Hepatocyte (in vitro differentiated cells): ENCODE data around the gene FOXO4. TPM values are rescaled to one million over a fixed set of nuclear protein-coding genes. Genes with fewer than 3 reads are reported as not detected.

ENCODE experiments used
- DNase-seq: peaks from one replicate; pipeline ENCODE4 v3.0.0-alpha.2; 2016; ENCODE audit warnings: low spot score
- H2AFZ ChIP-seq: fragments of 200-600 bp; sonication (generic); 2 replicates; pipeline ENCODE4 v1.6.0; 2016; ENCODE audit warnings: antibody characterized with exemption, mild to moderate bottlenecking
- H3K27ac ChIP-seq: fragments of 200-600 bp; sonication (generic); 2 replicates; pipeline ENCODE4 v1.5.1; 2016; ENCODE audit warnings: mild to moderate bottlenecking
- H3K27me3 ChIP-seq: fragments of 200-600 bp; sonication (generic); 2 replicates; pipeline ENCODE4 v1.6.1; 2016
- H3K36me3 ChIP-seq: fragments of 200-600 bp; sonication (generic); replicated peaks from 2 replicates; pipeline ENCODE4 v1.5.1; 2016; ENCODE audit warnings: low read depth; ENCODE audit not compliant: insufficient read depth
- H3K4me1 ChIP-seq: fragments of 200-600 bp; sonication (generic); 2 replicates; pipeline ENCODE4 v1.5.1; 2016; ENCODE audit warnings: mild to moderate bottlenecking, moderate library complexity; ENCODE audit not compliant: insufficient read depth
- H3K4me2 ChIP-seq: fragments of 200-600 bp; sonication (generic); 2 replicates; pipeline ENCODE4 v1.6.0; 2016
- H3K4me3 ChIP-seq: fragments of 200-600 bp; sonication (generic); 2 replicates; pipeline ENCODE4 v1.5.1; 2016; ENCODE audit warnings: mild to moderate bottlenecking
- H3K79me2 ChIP-seq: fragments of 200-600 bp; sonication (generic); 2 replicates; pipeline ENCODE4 v1.6.0; 2017; ENCODE audit warnings: mild to moderate bottlenecking
- H3K9me2 ChIP-seq: fragments of 200-600 bp; sonication (generic); replicated peaks from 2 replicates; pipeline ENCODE4 v1.6.0; 2017; ENCODE audit warnings: mild to moderate bottlenecking; ENCODE audit not compliant: insufficient read depth
- H3K9me3 ChIP-seq: fragments of 200-600 bp; sonication (generic); 2 replicates; pipeline ENCODE4 v1.5.1; 2016; ENCODE audit warnings: low read depth, mild to moderate bottlenecking
- H4K20me1 ChIP-seq: fragments of 200-600 bp; sonication (generic); 2 replicates; pipeline ENCODE4 v1.6.0; 2016; ENCODE audit warnings: mild to moderate bottlenecking; ENCODE audit not compliant: insufficient read depth, poor library complexity, severe bottlenecking
- EZH2 ChIP-seq: fragments of 200-600 bp; sonication (generic); IDR thresholded peaks from 2 replicates; pipeline ENCODE4 v1.6.1; 2016; ENCODE audit warnings: antibody characterized with exemption, mild to moderate bottlenecking, borderline replicate concordance
- EZH2phosphoT487 ChIP-seq: fragments of 200-600 bp; sonication (generic); IDR thresholded peaks from one replicate; pipeline ENCODE4 v1.6.1; 2018; ENCODE audit warnings: antibody characterized with exemption, mild to moderate bottlenecking, low read depth, moderate library complexity; ENCODE audit not compliant: unreplicated experiment, severe bottlenecking
- WGBS: methylation state at CpG from one replicate; pipeline ENCODE4 v1.1.6; 2016; ENCODE audit warnings: low lambda C conversion rate; ENCODE audit errors: missing lambda C conversion rate; 5-methylcytosine and 5-hydroxymethylcytosine counted together
- polyA plus RNA-seq: library from polyadenylated mRNA; unstranded; fragments of >200 nt; fragmentation: Nextera tagmentation; extraction: Ambion mirVana; gene quantifications from 2 replicates; pipeline ENCODE4 v1.2.1, GENCODE V29; 2016
- total RNA-seq: library from RNA; depleted of rRNA; stranded (reverse); fragments of >200 nt; gene quantifications from 2 replicates; pipeline ENCODE4 v1.2.3, GENCODE V29; 2014
- TF ChIP-seq, protein P1 (sequence below): fragments of 200-600 bp; sonication (generic); IDR thresholded peaks from 2 replicates; pipeline ENCODE4 v1.5.1; 2016; ENCODE audit warnings: antibody characterized with exemption, mild to moderate bottlenecking; ENCODE audit not compliant: poor library complexity

FOXO4 gene
- total and polyA plus RNA-seq, 2 experiments from 2014 or later: 6.3 to 10.8 TPM

DNA sequence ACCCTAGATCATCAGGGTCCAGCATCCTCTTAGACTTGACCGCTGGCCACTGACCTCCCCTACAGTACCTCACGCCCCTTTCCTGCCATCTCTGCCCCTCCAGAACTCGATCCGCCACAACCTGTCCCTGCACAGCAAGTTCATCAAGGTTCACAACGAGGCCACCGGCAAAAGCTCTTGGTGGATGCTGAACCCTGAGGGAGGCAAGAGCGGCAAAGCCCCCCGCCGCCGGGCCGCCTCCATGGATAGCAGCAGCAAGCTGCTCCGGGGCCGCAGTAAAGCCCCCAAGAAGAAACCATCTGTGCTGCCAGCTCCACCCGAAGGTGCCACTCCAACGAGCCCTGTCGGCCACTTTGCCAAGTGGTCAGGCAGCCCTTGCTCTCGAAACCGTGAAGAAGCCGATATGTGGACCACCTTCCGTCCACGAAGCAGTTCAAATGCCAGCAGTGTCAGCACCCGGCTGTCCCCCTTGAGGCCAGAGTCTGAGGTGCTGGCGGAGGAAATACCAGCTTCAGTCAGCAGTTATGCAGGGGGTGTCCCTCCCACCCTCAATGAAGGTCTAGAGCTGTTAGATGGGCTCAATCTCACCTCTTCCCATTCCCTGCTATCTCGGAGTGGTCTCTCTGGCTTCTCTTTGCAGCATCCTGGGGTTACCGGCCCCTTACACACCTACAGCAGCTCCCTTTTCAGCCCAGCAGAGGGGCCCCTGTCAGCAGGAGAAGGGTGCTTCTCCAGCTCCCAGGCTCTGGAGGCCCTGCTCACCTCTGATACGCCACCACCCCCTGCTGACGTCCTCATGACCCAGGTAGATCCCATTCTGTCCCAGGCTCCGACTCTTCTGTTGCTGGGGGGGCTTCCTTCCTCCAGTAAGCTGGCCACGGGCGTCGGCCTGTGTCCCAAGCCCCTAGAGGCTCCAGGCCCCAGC, 5.2 kb downstream of the FOXO4 start:
- Histone ChIP-seq H4K20me1 (no peaks in the 10 kb centered on the region), H3K4me2 (no peak overlapping the region), H3K9me2 (no peaks in the 10 kb centered on the region), H3K27me3 (no peaks in the 10 kb centered on the region), H3K79me2 (no peaks in the 10 kb centered on the region), H3K4me3 (no peak overlapping the region), H3K9me3 (no peaks in the 10 kb centered on the region), H3K4me1 (peaks cover 32% of the 10 kb centered on the region), H2AFZ (no peak overlapping the region), H3K27ac (no peak overlapping the region), H3K36me3 (no peaks in the 10 kb centered on the region)
- DNase-seq: no peak
- WGBS: 80% methylated on average over 31 of the region's 31 CpGs
- TF ChIP-seq, protein P1, sequence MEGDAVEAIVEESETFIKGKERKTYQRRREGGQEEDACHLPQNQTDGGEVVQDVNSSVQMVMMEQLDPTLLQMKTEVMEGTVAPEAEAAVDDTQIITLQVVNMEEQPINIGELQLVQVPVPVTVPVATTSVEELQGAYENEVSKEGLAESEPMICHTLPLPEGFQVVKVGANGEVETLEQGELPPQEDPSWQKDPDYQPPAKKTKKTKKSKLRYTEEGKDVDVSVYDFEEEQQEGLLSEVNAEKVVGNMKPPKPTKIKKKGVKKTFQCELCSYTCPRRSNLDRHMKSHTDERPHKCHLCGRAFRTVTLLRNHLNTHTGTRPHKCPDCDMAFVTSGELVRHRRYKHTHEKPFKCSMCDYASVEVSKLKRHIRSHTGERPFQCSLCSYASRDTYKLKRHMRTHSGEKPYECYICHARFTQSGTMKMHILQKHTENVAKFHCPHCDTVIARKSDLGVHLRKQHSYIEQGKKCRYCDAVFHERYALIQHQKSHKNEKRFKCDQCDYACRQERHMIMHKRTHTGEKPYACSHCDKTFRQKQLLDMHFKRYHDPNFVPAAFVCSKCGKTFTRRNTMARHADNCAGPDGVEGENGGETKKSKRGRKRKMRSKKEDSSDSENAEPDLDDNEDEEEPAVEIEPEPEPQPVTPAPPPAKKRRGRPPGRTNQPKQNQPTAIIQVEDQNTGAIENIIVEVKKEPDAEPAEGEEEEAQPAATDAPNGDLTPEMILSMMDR: peak; percentile 6
- TF ChIP-seq EZH2phosphoT487 (no peak), EZH2 (no peak)

DNA sequence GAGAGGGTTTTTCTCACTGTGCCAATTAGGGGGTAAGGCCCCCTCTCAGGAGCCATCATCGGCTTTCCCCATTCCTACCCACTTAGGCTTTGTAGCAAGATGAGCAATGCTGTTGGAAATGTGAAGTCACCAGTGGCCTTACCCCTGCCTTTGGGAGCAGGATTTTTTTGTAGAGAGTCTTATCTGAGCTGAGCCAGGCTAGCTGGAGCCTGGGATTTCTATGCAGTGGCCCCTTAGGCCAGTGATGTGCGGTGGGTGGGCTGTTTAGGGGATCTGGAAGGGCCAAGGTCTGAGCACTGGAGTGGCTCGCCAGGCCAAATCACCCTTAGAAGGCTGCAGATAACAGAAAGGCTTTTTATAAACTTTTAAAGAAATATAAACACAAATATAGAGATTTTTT, 6.6 kb downstream of the FOXO4 start:
- no peak for DNase-seq
- 45% methylated on average over 3 of the region's 3 CpGs for WGBS
- H3K4me3 ChIP-seq: no peak overlapping the region
- no peaks in the 10 kb centered on the region for H3K27me3 ChIP-seq
- no peaks in the 10 kb centered on the region for H3K36me3 ChIP-seq
- H3K79me2 ChIP-seq: no peaks in the 10 kb centered on the region
- peak overlapping the region; percentile 84 for H3K27ac ChIP-seq
- H2AFZ ChIP-seq: no peak overlapping the region
- no peaks in the 10 kb centered on the region for H4K20me1 ChIP-seq
- no peak for TF ChIP-seq EZH2phosphoT487
- TF ChIP-seq EZH2: no peak
- TF ChIP-seq, protein P1: no peak
- no peak overlapping the region for H3K4me2 ChIP-seq
- no peaks in the 10 kb centered on the region for H3K9me3 ChIP-seq
- H3K4me1 ChIP-seq: peaks cover 32% of the 10 kb centered on the region
- H3K9me2 ChIP-seq: no peaks in the 10 kb centered on the region

DNA sequence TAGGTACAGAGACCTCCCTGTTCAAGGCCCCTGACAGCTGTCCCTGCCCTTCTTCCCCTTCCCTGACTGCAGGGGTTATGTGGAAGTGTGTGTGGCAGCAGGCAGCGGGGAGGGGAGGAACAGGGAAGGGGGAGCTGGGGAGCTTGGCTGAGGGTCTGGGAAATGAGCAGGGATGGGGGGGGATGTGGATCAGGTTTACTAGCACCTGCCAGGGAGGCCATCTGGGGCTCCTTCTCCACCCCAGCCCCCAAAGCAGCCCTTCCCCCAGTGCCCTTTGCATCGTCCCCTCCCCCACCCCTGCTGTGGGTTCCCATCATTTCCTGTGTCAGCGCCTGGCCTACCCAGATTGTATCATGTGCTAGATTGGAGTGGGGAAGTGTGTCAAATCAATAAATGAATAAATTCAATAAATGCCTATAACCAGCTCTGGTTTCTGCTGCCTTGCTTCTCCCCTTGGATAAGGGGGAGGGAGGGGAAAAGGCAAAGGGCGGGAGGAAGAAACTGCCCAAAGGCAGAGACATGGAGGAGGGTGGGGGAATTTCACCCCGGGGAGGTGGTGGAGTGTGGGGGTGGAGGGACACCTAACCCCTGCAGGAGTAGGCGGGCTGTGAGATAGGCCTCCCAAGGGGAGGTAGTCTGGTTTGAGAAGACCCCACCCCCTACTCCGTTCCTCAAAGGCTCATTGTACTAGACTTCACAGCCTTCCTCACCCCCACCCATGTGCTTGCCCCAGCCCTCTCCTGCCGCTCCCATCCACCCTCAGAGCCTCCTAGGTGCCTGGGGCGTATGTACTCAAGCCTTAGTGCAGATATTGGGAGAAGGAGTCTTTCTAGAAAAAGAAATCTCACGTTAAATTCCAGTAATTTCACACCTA, 7.7 kb downstream of the FOXO4 start:
- Histone ChIP-seq H4K20me1 (no peaks in the 10 kb centered on the region), H3K27me3 (no peaks in the 10 kb centered on the region), H3K4me1 (peaks cover 27% of the 10 kb centered on the region), H2AFZ (no peak overlapping the region), H3K27ac (peak overlapping the region; percentile 84), H3K4me2 (peak overlapping the region; percentile 65), H3K4me3 (no peak overlapping the region), H3K9me2 (no peaks in the 10 kb centered on the region), H3K36me3 (no peaks in the 10 kb centered on the region), H3K79me2 (no peaks in the 10 kb centered on the region), H3K9me3 (no peaks in the 10 kb centered on the region)
- 38% methylated on average over 6 of the region's 10 CpGs for WGBS
- TF ChIP-seq EZH2phosphoT487: no peak
- TF ChIP-seq, protein P1: no peak
- no peak for TF ChIP-seq EZH2
- peak; percentile 45 for DNase-seq
